Sigmoid colon (tissue), 4 donors: ENCODE measurements around the gene NAA38.

Experiments used
- EP300 ChIP-seq, 4 donors: sonication (generic); formaldehyde crosslinking; IDR thresholded peaks; one replicate each; pipeline ENCODE4 v1.6.1; 2017; ENCODE audit warnings: antibody characterized with exemption in 4 of 4
- POLR2A ChIP-seq, 2 donors: fragments of 450-650 bp; IDR thresholded peaks; one replicate each; pipeline ENCODE4 v1.6.1; 2016; ENCODE audit warnings: antibody characterized with exemption in 2 of 2, mild to moderate bottlenecking in 2 of 2, moderate library complexity in 2 of 2
- TF ChIP-seq, protein P1 (sequence below), 4 experiments: fragments of 450-650 bp in 3 of 4; fragments of 200-600 bp in 1 of 4; IDR thresholded peaks; one replicate each; pipeline ENCODE4 v1.5.1; 2016 to 2019; ENCODE audit warnings: antibody characterized with exemption in 4 of 4, mild to moderate bottlenecking in 3 of 4, moderate library complexity in 2 of 4

DNA sequence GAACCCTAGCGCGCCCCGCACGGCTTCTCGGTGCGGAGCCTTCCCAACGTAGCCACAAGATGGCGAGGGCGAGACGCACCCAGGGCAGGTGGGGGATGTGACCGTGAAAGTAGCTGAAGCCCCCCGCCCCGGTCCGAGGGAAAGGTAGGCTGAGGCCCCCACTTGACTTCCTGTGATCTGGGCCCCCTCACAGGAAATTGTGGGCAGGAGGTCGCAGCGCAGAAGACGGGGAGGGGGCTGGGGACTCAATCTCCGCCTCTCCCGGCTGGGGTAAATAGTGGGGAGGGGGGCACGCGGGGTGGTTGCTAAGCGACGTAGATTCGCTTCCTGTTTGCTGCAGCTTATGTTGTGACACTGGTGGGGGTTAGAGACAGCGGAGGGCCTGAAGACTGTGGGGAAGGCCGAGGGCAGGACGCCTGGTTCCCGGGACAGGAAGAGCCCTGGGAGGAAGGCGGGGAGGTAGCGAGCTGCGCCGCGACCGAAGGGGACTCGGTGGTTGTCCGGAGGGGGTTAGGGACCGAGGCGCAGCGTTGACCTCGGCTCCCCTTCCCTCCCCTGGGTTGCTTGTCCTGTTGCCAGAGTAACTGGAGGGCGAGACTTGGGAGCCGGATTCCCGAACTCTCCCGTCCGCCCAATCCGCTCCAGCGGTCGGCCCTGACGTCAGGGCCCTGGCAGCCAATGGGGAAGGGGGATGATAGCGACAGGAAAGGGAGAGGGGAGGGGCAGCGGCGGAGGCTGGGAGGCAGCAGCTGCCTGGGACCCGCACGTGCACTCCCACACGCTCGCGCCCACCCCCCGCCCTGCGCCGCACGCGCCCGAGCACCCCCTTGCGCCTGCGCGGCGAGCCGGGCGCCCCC is 22.2 kb downstream of the NAA38 start:
- TF ChIP-seq, protein P1, sequence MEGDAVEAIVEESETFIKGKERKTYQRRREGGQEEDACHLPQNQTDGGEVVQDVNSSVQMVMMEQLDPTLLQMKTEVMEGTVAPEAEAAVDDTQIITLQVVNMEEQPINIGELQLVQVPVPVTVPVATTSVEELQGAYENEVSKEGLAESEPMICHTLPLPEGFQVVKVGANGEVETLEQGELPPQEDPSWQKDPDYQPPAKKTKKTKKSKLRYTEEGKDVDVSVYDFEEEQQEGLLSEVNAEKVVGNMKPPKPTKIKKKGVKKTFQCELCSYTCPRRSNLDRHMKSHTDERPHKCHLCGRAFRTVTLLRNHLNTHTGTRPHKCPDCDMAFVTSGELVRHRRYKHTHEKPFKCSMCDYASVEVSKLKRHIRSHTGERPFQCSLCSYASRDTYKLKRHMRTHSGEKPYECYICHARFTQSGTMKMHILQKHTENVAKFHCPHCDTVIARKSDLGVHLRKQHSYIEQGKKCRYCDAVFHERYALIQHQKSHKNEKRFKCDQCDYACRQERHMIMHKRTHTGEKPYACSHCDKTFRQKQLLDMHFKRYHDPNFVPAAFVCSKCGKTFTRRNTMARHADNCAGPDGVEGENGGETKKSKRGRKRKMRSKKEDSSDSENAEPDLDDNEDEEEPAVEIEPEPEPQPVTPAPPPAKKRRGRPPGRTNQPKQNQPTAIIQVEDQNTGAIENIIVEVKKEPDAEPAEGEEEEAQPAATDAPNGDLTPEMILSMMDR (IDR thresholded peaks at IDR 0.05): peak; percentile 88 to 94 (median 90)
- TF ChIP-seq EP300 (IDR thresholded peaks at IDR 0.05) (peak in 1 of 4 donors; percentile 65), POLR2A (IDR thresholded peaks at IDR 0.05) (peak; percentile 86)
